Gastrocnemius medialis (tissue), 4 donors: Measurements from ENCODE around the gene PDE6A.

Source experiments
- CTCF ChIP-seq, 5 experiments: fragments of 450-650 bp in 3 of 5; fragments of 200-600 bp in 2 of 5; sonication (generic) in 2 of 5; IDR thresholded peaks in 4 of 5; conservative IDR thresholded peaks in 1 of 5; 1 replicate in 4 of 5; 2 replicates in 1 of 5; pipeline ENCODE4 v1.5.1; 2016 to 2019; ENCODE audit warnings: antibody characterized with exemption in 5 of 5, mild to moderate bottlenecking in 3 of 5, moderate library complexity in 3 of 5
- POLR2A ChIP-seq, 2 donors: fragments of 450-650 bp; IDR thresholded peaks; one replicate each; pipeline ENCODE4 v1.6.1; 2017; ENCODE audit warnings: antibody characterized with exemption in 2 of 2, mild to moderate bottlenecking in 2 of 2, moderate library complexity in 2 of 2

DNA sequence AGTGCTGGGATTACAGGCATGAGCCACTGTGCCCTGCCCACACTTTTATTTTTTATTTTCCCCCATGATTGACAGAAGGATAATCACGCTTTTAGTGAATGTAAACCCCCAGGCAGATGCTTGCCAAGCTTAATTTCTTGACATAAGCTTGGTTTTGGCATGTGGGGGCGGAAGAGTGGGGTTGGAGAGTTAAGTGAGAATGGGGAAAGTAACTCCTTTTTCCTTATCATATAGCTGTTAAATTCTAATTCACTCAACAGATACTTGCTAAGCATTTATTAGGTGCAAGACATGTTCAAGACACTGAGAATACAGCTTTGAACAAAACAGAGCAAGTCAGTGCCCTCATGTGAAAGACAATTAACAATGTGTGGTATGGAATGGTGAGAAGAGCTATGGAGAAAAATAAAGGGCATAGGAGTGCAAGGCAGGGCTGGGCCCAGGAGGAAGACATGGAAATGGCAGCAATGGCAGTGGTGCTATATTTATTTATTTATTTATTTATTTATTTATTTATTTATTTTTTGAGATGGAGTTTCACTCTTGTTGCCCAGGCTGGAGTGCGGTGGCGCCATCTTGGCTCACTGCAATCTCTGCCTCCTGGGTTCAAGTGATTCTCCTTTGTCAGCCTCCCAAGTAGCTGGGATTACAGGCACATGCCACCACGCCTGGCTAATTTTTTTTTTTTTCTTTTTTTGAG is 18.2 kb upstream of the PDE6A start:
- TF ChIP-seq CTCF (IDR thresholded peaks at IDR 0.05 in 4 of 5, conservative IDR thresholded peaks at IDR 0.05 in 1 of 5), result no peak
- TF ChIP-seq POLR2A (IDR thresholded peaks at IDR 0.05), result no peak
